Keratinocyte (primary cell): Measurements from ENCODE around the gene GRIP1. TPM values are rescaled to one million over a fixed set of nuclear protein-coding genes. Genes with fewer than 3 reads are reported as not detected.

Source experiments
- DNase-seq: peaks from one replicate; pipeline ENCODE4 v3.0.0-alpha.2; 2011; ENCODE audit warnings: low read depth, missing footprints, low spot score
- FAIRE-seq: peaks from 2 replicates; lab custom pipeline; 2011; peaks lifted over from hg19 to GRCh38; lab: Jason Lieb, UNC
- H2AFZ ChIP-seq: 2 replicates; pipeline ENCODE4 v1.6.0; 2012; ENCODE audit warnings: low read length, control low read depth, inconsistent platforms; ENCODE audit not compliant: control insufficient read depth
- H3K27ac ChIP-seq: 2 replicates; pipeline ENCODE4 v1.5.1; 2011; ENCODE audit warnings: low read length; ENCODE audit not compliant: control insufficient read depth, insufficient read depth
- H3K27me3 ChIP-seq: 3 replicates; pipeline ENCODE4 v1.6.0; 2011; ENCODE audit warnings: low read length; ENCODE audit not compliant: control insufficient read depth, insufficient read depth; ENCODE audit errors: extremely low read depth
- H3K36me3 ChIP-seq, 2 experiments: 2 replicates in 1 of 2; 3 replicates in 1 of 2; pipeline ENCODE4 v1.5.1; 2011; ENCODE audit warnings: low read length in 2 of 2, mild to moderate bottlenecking in 1 of 2; ENCODE audit not compliant: control insufficient read depth in 2 of 2, insufficient read depth in 2 of 2; ENCODE audit errors: extremely low read depth in 1 of 2
- H3K4me1 ChIP-seq: 3 replicates; pipeline ENCODE4 v1.5.1; 2011; ENCODE audit warnings: low read length; ENCODE audit not compliant: control insufficient read depth, insufficient read depth; ENCODE audit errors: extremely low read depth
- H3K4me2 ChIP-seq: 3 replicates; pipeline ENCODE4 v1.6.0; 2011; ENCODE audit warnings: low read depth, low read length; ENCODE audit not compliant: control insufficient read depth, insufficient read depth; ENCODE audit errors: extremely low read depth
- H3K4me3 ChIP-seq, 3 experiments: fragments of 200-600 bp in 1 of 3; sonication (generic) in 1 of 3; 2 replicates in 2 of 3; 3 replicates in 1 of 3; pipeline ENCODE4 v1.5.1; 2011 to 2016; ENCODE audit warnings: low read length in 3 of 3, mild to moderate bottlenecking in 3 of 3, control low read depth in 2 of 3, inconsistent platforms in 1 of 3, low read depth in 1 of 3, mixed read lengths in 1 of 3, mixed run types in 1 of 3, moderate library complexity in 1 of 3; ENCODE audit not compliant: control insufficient read depth in 2 of 3, insufficient read depth in 2 of 3; ENCODE audit errors: extremely low read depth in 1 of 3
- H3K79me2 ChIP-seq: 2 replicates; pipeline ENCODE4 v1.6.0; 2012; ENCODE audit warnings: low read length; ENCODE audit not compliant: control insufficient read depth, insufficient read depth
- H3K9ac ChIP-seq: 3 replicates; pipeline ENCODE4 v1.6.0; 2011; ENCODE audit warnings: low read length; ENCODE audit not compliant: control insufficient read depth, insufficient read depth; ENCODE audit errors: extremely low read depth
- H3K9me1 ChIP-seq: 3 replicates; pipeline ENCODE4 v1.6.0; 2011; ENCODE audit warnings: low read length; ENCODE audit not compliant: control insufficient read depth, insufficient read depth; ENCODE audit errors: extremely low read depth
- H3K9me3 ChIP-seq: 2 replicates; pipeline ENCODE4 v1.5.1; 2012; ENCODE audit warnings: low read depth, low read length; ENCODE audit not compliant: control insufficient read depth
- H4K20me1 ChIP-seq: 3 replicates; pipeline ENCODE4 v1.6.0; 2011; ENCODE audit warnings: low read length; ENCODE audit not compliant: control insufficient read depth, insufficient read depth; ENCODE audit errors: extremely low read depth
- CTCF ChIP-seq, 3 experiments: IDR thresholded peaks in 1 of 3; conservative IDR thresholded peaks in 1 of 3; optimal IDR thresholded peaks in 1 of 3; 2 replicates in 2 of 3; 3 replicates in 1 of 3; pipeline versions ENCODE3 to v1.5.1; 2011; ENCODE audit warnings: low read length in 3 of 3, mild to moderate bottlenecking in 3 of 3, moderate library complexity in 2 of 3, control low read depth in 1 of 3, inconsistent platforms in 1 of 3; ENCODE audit not compliant: insufficient read depth in 2 of 3; ENCODE audit errors: extremely low read depth in 1 of 3
- EZH2 ChIP-seq: IDR thresholded peaks from one replicate; pipeline ENCODE4 v1.6.1; 2012; ENCODE audit warnings: inconsistent platforms, mild to moderate bottlenecking, low read length, moderate library complexity
- dilution Hi-C: fragments of 300-500 bp; cut with MboI; formaldehyde crosslinking; loops from one replicate; pipeline ENCODE4 v1.7.0; 2020; ENCODE audit warnings: low sequenced_read_pairs; ENCODE audit not compliant: extremely low pct_ligation_motif_present
- polyA plus RNA-seq, 5 experiments: library from polyadenylated mRNA; depleted of rRNA in 3 of 5; stranded (reverse) in 3 of 5; stranded (forward) in 1 of 5; unstranded in 1 of 5; fragments of >200 nt; gene quantifications; 1 replicate in 1 of 5; 2 replicates in 3 of 5; 3 replicates in 1 of 5; pipeline versions ENCODE4 v1.2.1 to v1.2.3, GENCODE V29; 2011 to 2012; ENCODE audit warnings: missing spikeins in 2 of 5, low read depth in 1 of 5, low replicate concordance in 1 of 5

Gene GRIP1
- polyA plus RNA-seq, 1 donor (not counting 4 experiments of a cell fraction or from before 2014, with no cell fraction given): 6.7 TPM

GRCh38 chr12:66379616-66380015 lies 299.3 kb downstream of the GRIP1 start:
- no peak for TF ChIP-seq CTCF (optimal IDR thresholded peaks at IDR 0.05 in 1 of 3, IDR thresholded peaks at IDR 0.05 in 1 of 3, conservative IDR thresholded peaks at IDR 0.05 in 1 of 3; ENCODE audit: extremely low read depth in 1 of 3, insufficient read depth in 2 of 3, low read length in 3 of 3)
- TF ChIP-seq EZH2: no peak
- H3K9ac ChIP-seq: no peak overlapping the region
- H2AFZ ChIP-seq: no peak overlapping the region
- dilution Hi-C loops: no loop called here
- H3K4me3 ChIP-seq: no peak overlapping the region
- no peaks in the 10 kb centered on the region for H3K4me1 ChIP-seq
- H3K27me3 ChIP-seq: no peaks in the 10 kb centered on the region
- H3K9me3 ChIP-seq: no peaks in the 10 kb centered on the region
- H3K4me2 ChIP-seq: no peak overlapping the region
- H3K36me3 ChIP-seq: no peaks in the 10 kb centered on the region
- no peaks in the 10 kb centered on the region for H4K20me1 ChIP-seq
- no peaks in the 10 kb centered on the region for H3K9me1 ChIP-seq
- FAIRE-seq (no peak), DNase-seq (no peak)
- H3K27ac ChIP-seq: no peak overlapping the region
- H3K79me2 ChIP-seq: no peaks in the 10 kb centered on the region

- Histone ChIP-seq H3K9ac (no peak overlapping the region), H3K27me3 (no peaks in the 10 kb centered on the region), H3K4me2 (no peak overlapping the region), H3K9me1 (no peaks in the 10 kb centered on the region), H3K9me3 (no peaks in the 10 kb centered on the region), H2AFZ (no peak overlapping the region), H3K27ac (no peak overlapping the region), H3K4me3 (no peak overlapping the region), H3K36me3 (no peaks in the 10 kb centered on the region), H3K4me1 (no peaks in the 10 kb centered on the region), H4K20me1 (no peaks in the 10 kb centered on the region), H3K79me2 (no peaks in the 10 kb centered on the region)
- dilution Hi-C loops: no loop called here
- TF ChIP-seq CTCF (optimal IDR thresholded peaks at IDR 0.05 in 1 of 3, IDR thresholded peaks at IDR 0.05 in 1 of 3, conservative IDR thresholded peaks at IDR 0.05 in 1 of 3; ENCODE audit: extremely low read depth in 1 of 3, insufficient read depth in 2 of 3, low read length in 3 of 3) (no peak), EZH2 (no peak)
- FAIRE-seq (no peak), DNase-seq (no peak)
Measured at GRCh38 chr12:66375560-66375959, 303.3 kb downstream of the GRIP1 start.
